Heart left ventricle (tissue), 16 donors: ENCODE data around the gene HS3ST5. TPM values are rescaled to one million over a fixed set of nuclear protein-coding genes. Genes with fewer than 3 reads are reported as not detected.

Source experiments
- ATAC-seq, 4 donors: fragments of 200-7000 bp; cut with Tn5 transposase; one replicate each; pipeline ENCODE4 v1.9.1; 2020 to 2022; ENCODE audit warnings: moderate library complexity in 4 of 4, mild to moderate bottlenecking in 3 of 4, moderate number of reproducible peaks in 1 of 4
- DNase-seq, 5 donors: peaks; one replicate each; pipeline ENCODE4 v3.0.0-alpha.2; 2020
- H3K27ac ChIP-seq, 12 donors: fragments of 200-600 bp; sonication (generic) in 4 of 12; one replicate each; pipeline versions ENCODE4 v1.5.0 to v1.8.0; 2016 to 2022; ENCODE audit warnings: mild to moderate bottlenecking in 2 of 12
- H3K27me3 ChIP-seq, 9 donors: fragments of 200-600 bp; sonication (generic) in 2 of 9; one replicate each; pipeline versions ENCODE4 v1.5.1 to v1.8.0; 2016 to 2022; ENCODE audit warnings: mild to moderate bottlenecking in 3 of 9
- H3K36me3 ChIP-seq, 9 donors: fragments of 200-600 bp; sonication (generic) in 2 of 9; one replicate each; pipeline versions ENCODE4 v1.5.0 to v1.8.0; 2018 to 2022; ENCODE audit warnings: mild to moderate bottlenecking in 2 of 9
- H3K4me1 ChIP-seq, 12 donors: fragments of 200-600 bp; sonication (generic) in 4 of 12; one replicate each; pipeline versions ENCODE4 v1.5.0 to v1.8.0; 2016 to 2022; ENCODE audit warnings: mild to moderate bottlenecking in 3 of 12
- H3K4me3 ChIP-seq, 12 donors: fragments of 200-600 bp; sonication (generic) in 4 of 12; one replicate each; pipeline versions ENCODE4 v1.5.0 to v1.8.0; 2017 to 2022; ENCODE audit warnings: mild to moderate bottlenecking in 9 of 12, moderate library complexity in 4 of 12
- H3K9me3 ChIP-seq, 12 donors: fragments of 200-600 bp; sonication (generic) in 4 of 12; one replicate each; pipeline versions ENCODE4 v1.5.0 to v1.8.0; 2016 to 2022; ENCODE audit warnings: mild to moderate bottlenecking in 1 of 12
- CTCF ChIP-seq, 12 donors: fragments of 200-600 bp; sonication (generic) in 4 of 12; IDR thresholded peaks; one replicate each; pipeline versions ENCODE4 v1.5.0 to v1.8.0; 2018 to 2022; ENCODE audit warnings: antibody characterized with exemption in 12 of 12, mild to moderate bottlenecking in 5 of 12
- POLR2A ChIP-seq, 2 donors: fragments of 450-650 bp; IDR thresholded peaks; one replicate each; pipeline ENCODE4 v1.6.1; 2017; ENCODE audit warnings: antibody characterized with exemption in 2 of 2, mild to moderate bottlenecking in 2 of 2, moderate library complexity in 2 of 2
- WGBS, 4 donors: extraction: QIAGEN DNeasy Blood & Tissue Kit in 2 of 4; methylation state at CpG; one replicate each; pipeline versions ENCODE4 v1.1.5 to v1.1.7; 2013 to 2018; 5-methylcytosine and 5-hydroxymethylcytosine counted together
- intact Hi-C, 10 donors: fragments of 100-400 bp; cut with DNase I; formaldehyde crosslinking; loops; one replicate each; pipeline versions ENCODE4 v1.11.1 to v1.14.2; 2022
- polyA plus RNA-seq, 2 donors: library from polyadenylated mRNA; stranded (reverse); fragments of 200-250 nt; gene quantifications; one replicate each; pipeline ENCODE4 v1.2.3, GENCODE V29; 2013
- total RNA-seq, 9 donors: library from RNA; depleted of rRNA in 2 of 9; stranded (reverse); fragments of >200 nt in 2 of 9; fragmentation: NEBNext Ultra II Directional in 3 of 9; extraction: Animal tissue kit (Norgen Biotek cat#: 25700) in 3 of 9; gene quantifications; one replicate each; pipeline versions ENCODE4 v1.1.0 to v1.2.4, GENCODE V29; 2016 to 2023
- donor health status: ischemic (EF 13 %, LVEDD 7.1; RV severe dilation, severe dysfunction).
- donor health status: healthy with polysubstance abuse.
- donor health status: DM: no; HTN: yes; CAD: no.
- donor health status: DM: no; HTN: no; CAD: no.
- donor health status: ischemic (EF 25% LVEDD 6.9; RV normal size, moderate dysfunction).
- donor health status: ischemic (EF 25% LVEDD 5.7; RV mildly dilated, moderate dysfunction).
- donor health status: healthy.
- donor health status: DM: yes; HTN: yes; CAD: no.
- donor health status: ischemic (EF 35%, LVEDD 5.7; RV mildly dilated, moderate dysfunction).
- donor health status: nonischemic (EF 11% LVEDD 7.7; RV severe dilation, severe dysfunction).
- donor health status: DM: yes; HTN: yes; CAD: no.
- donor health status: PGD.
- donor health status: ischemic (EF 29% LVEDD 5.4; RV normal size, mild dysfunction).
- donor health status: nonischemic (EF 23%, LVEDD 6.1; RV moderate dilation, normal function).

HS3ST5 gene
- total and polyA plus RNA-seq, 11 donors: not detected

DNA sequence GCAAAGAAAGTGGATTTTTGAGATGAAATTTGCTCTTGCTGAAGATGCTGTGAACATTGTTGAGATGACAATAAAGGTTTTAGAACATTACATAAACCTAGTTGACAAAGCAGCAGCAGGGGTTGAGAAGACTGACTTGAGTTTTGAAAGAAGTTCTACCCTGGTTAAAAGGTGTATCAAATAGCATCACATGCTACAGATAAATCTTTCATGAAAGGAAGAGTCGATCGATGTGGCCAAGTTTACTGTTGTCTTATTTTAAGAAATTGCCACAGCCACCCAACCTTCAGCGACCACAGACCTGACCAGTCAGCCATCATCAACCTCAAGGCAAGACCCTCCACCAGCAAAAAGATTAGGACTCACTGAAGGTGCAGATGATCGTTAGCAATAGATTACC lies 155.3 kb downstream of the HS3ST5 start:
- Histone ChIP-seq H3K4me1 (no peaks in the 10 kb centered on the region), H3K4me3 (no peak overlapping the region), H3K9me3 (no peaks in the 10 kb centered on the region), H3K27me3 (no peaks in the 10 kb centered on the region), H3K27ac (no peak overlapping the region), H3K36me3 (no peaks in the 10 kb centered on the region)
- no peak for DNase-seq
- no peak for TF ChIP-seq CTCF (IDR thresholded peaks at IDR 0.05)
- TF ChIP-seq POLR2A (IDR thresholded peaks at IDR 0.05): no peak
- 89 to 93% (median 90%) methylated on average over 4 of the region's 4 CpGs for WGBS, 4 donors
- no peak for ATAC-seq
- intact Hi-C loops: no loop called here

DNA sequence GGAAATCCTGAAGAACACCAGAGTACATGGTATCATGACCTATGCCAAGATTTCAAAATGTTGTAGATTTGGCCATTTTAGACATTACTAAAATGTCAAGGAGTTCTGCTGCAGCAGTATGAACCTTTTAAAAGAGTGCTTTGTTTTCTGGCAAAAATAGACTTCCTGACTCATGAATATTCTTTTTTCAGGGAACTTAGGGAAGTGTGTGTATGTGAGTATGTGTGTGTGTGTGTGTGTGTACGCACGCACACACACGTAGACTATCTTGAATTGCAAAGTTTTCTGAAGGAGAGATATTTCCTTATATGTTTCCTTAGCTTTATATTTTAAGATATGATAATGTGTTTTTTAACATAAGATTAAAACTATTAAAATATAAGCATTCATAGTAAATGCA lies 161.2 kb downstream of the HS3ST5 start:
- WGBS, 4 donors: 45 to 71% (median 49%) methylated on average over 3 of the region's 3 CpGs
- intact Hi-C loops: no loop called here
- Histone ChIP-seq H3K9me3 (no peaks in the 10 kb centered on the region), H3K4me1 (no peaks in the 10 kb centered on the region), H3K36me3 (no peaks in the 10 kb centered on the region), H3K27me3 (no peaks in the 10 kb centered on the region), H3K27ac (no peak overlapping the region), H3K4me3 (no peak overlapping the region)
- TF ChIP-seq CTCF (IDR thresholded peaks at IDR 0.05) (no peak), POLR2A (IDR thresholded peaks at IDR 0.05) (no peak)
- ATAC-seq (no peak), DNase-seq (no peak)

DNA sequence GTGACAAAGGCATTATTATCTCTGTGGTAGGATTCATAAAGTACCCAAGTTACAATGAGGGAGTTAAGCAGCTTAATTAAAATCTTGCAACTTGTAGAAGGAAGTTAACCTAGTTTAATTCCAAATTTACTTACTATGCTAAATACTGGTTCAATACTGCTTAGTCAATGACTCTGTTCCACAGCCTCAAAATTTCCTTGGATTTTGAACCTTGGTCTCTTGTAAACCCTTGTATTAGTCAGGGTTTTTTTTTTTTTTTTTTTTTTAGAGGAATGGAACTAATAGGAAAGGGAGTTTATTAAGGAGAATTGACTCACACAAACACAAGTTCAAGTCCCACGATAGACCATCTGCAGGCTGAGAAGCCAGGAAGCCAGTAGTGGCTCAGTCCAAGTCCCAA lies 163.4 kb downstream of the HS3ST5 start:
- Histone ChIP-seq H3K27me3 (no peaks in the 10 kb centered on the region), H3K9me3 (no peaks in the 10 kb centered on the region), H3K4me1 (no peaks in the 10 kb centered on the region), H3K4me3 (no peak overlapping the region), H3K36me3 (no peaks in the 10 kb centered on the region), H3K27ac (no peak overlapping the region)
- WGBS, 4 donors: 70 to 93% (median 86%) methylated on average over 1 of the region's 1 CpG
- intact Hi-C loops: no loop called here
- TF ChIP-seq CTCF (IDR thresholded peaks at IDR 0.05) (no peak), POLR2A (IDR thresholded peaks at IDR 0.05) (no peak)
- no peak for ATAC-seq
- no peak for DNase-seq

- no peaks in the 10 kb centered on the region for H3K9me3 ChIP-seq
- no peaks in the 10 kb centered on the region for H3K36me3 ChIP-seq
- no peak overlapping the region for H3K4me3 ChIP-seq
- no peaks in the 10 kb centered on the region for H3K4me1 ChIP-seq
- no peak for ATAC-seq
- intact Hi-C loops: no loop called here
- no peak for DNase-seq
- WGBS, 4 donors: 59 to 73% (median 70%) methylated on average over 2 of the region's 2 CpGs
- no peak overlapping the region for H3K27ac ChIP-seq
- TF ChIP-seq POLR2A (IDR thresholded peaks at IDR 0.05): no peak
- no peaks in the 10 kb centered on the region for H3K27me3 ChIP-seq
Measured at GRCh38 chr6:114176726-114177125, 166.1 kb downstream of the HS3ST5 start.

GRCh38 chr6:114172576-114173260 lies 170.1 kb downstream of the HS3ST5 start:
- intact Hi-C loops: no loop called here
- no peak overlapping the region for H3K4me3 ChIP-seq
- TF ChIP-seq CTCF (IDR thresholded peaks at IDR 0.05): no peak
- TF ChIP-seq POLR2A (IDR thresholded peaks at IDR 0.05): no peak
- H3K27me3 ChIP-seq: peaks cover 0 to 10% (median 0%) of the 10 kb centered on the region in 9 donors
- no peaks in the 10 kb centered on the region for H3K36me3 ChIP-seq
- no peaks in the 10 kb centered on the region for H3K4me1 ChIP-seq
- WGBS, 4 donors: 65 to 80% (median 70%) methylated on average over 1 of the region's 1 CpG
- no peaks in the 10 kb centered on the region for H3K9me3 ChIP-seq
- H3K27ac ChIP-seq: no peak overlapping the region
- ATAC-seq (no peak), DNase-seq (no peak)
